ENCODE data around the gene POU2AF2. TPM values are rescaled to one million over a fixed set of nuclear protein-coding genes. Genes with fewer than 3 reads are reported as not detected.

The POU2AF2 gene
- total RNA-seq, 1 experiment from 2014 or later: 0.35 TPM

DNA sequence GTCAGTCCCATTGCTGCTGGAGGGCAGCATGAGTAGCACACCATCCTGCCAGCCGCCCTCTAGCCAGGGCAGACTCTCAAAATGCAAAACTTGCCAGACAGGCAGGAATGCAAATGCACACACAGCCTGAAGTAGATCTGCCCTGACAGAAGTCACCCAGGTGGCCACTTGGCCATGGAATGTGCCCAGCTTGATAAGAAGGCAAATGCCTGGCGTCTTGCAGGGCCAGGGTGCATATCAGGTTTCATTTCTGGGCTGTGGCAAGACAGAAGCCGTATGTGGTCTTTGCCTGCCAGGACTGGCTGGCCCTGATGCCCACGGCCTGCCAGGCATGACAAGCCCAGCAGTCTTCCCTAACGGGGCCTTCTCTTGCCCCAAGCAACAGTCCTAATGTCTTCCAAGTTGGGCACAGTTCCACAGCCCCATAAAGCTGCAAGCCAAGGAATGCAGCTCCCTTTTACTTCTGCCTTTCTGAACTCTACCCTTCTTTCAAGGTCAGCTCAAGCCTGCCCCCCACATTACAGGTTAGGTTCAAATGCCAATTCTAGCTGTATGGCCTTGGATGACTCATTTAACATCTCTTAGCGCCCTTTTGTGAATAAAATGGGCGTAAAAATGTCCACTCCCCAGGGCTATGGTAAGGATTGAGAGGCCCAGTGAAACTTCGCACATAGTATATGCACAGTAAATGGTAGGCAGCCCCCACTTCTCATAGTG is 82.5 kb downstream of the POU2AF2 start:
- BruUV-seq (replicated peaks): no TSS peak
- H3K9me3 Mint-ChIP-seq (ENCODE audit: low read depth, unreplicated experiment): no peaks in the 10 kb centered on the region
- CTCF ChIA-PET: interaction anchor here (1.0 kb wide), 1 partner anchor 46 kb away, joined by 3 read pairs; no protein-coding TSS in a partner anchor
- no peak overlapping the region for H3K27ac Mint-ChIP-seq (ENCODE audit: unreplicated experiment)
- TF ChIP-seq CTCF (IDR thresholded peaks at IDR 0.05; ENCODE audit: unreplicated experiment): no peak
- H3K27me3 Mint-ChIP-seq (ENCODE audit: unreplicated experiment): no peaks in the 10 kb centered on the region
- no peaks in the 10 kb centered on the region for H3K36me3 Mint-ChIP-seq (ENCODE audit: insufficient read depth, unreplicated experiment)
- H3K4me1 Mint-ChIP-seq (ENCODE audit: low read depth, unreplicated experiment): peaks cover 8% of the 10 kb centered on the region
- DNase-seq: peak; percentile 65
- H3K4me3 Mint-ChIP-seq (ENCODE audit: low read depth, unreplicated experiment): no peak overlapping the region
- intact Hi-C loops (cut with micrococcal nuclease; ENCODE audit: unreplicated experiment): no loop called here

DNA sequence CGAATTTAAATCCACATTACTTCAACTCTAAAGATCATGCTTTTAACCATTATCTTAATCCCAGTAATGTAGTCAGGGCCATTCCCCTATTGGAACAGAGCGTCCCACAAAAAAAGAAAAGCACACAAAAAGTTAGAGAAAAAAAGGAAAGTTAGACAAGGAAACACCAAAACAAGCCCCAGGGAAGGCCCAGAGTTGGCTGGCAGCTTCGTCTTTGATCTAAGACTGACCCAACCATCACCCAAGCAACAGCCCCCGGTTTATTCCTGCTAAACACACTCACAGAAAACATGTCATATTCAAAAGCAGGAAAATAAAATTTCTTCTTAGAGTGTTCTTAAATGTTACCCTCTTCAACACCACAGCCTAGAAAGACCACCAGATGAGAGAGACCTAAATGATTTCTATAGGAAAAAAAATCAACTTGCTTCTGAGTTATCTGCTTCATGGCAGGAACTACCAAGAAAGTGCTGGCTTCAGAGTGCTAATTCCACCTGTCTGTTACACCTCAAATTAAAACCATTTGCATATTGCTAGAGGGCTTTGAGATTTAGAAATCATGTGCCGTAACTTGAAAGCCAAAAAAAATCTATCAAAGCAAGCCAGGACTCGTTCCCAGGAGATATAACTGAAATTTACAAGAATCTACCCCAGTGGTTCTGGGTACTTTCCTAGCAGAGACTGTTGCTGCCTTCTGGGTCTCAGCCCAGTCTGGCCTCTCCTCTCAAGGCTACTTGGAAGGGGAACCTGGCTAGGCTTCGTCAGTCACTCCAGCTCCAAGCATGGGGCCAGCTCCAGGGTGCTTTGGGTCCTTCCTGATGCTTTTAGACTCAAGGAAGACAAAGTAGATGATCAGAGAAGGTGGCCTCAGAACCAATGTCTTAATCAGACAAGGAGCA is 84.0 kb downstream of the POU2AF2 start:
- CTCF ChIA-PET: no interaction called here
- no TSS peak for BruUV-seq (replicated peaks)
- no peak for TF ChIP-seq CTCF (IDR thresholded peaks at IDR 0.05; ENCODE audit: unreplicated experiment)
- H3K27ac Mint-ChIP-seq (ENCODE audit: unreplicated experiment): no peak overlapping the region
- H3K4me1 Mint-ChIP-seq (ENCODE audit: low read depth, unreplicated experiment): peaks cover 22% of the 10 kb centered on the region
- H3K4me3 Mint-ChIP-seq (ENCODE audit: low read depth, unreplicated experiment): no peak overlapping the region
- no peaks in the 10 kb centered on the region for H3K9me3 Mint-ChIP-seq (ENCODE audit: low read depth, unreplicated experiment)
- no peaks in the 10 kb centered on the region for H3K27me3 Mint-ChIP-seq (ENCODE audit: unreplicated experiment)
- no peak for DNase-seq
- intact Hi-C loops (cut with micrococcal nuclease; ENCODE audit: unreplicated experiment): no loop called here
- no peaks in the 10 kb centered on the region for H3K36me3 Mint-ChIP-seq (ENCODE audit: insufficient read depth, unreplicated experiment)

- H3K27ac Mint-ChIP-seq (ENCODE audit: unreplicated experiment): no peak overlapping the region
- DNase-seq: no peak
- H3K9me3 Mint-ChIP-seq (ENCODE audit: low read depth, unreplicated experiment): no peaks in the 10 kb centered on the region
- no peak overlapping the region for H3K4me3 Mint-ChIP-seq (ENCODE audit: low read depth, unreplicated experiment)
- intact Hi-C loops (cut with micrococcal nuclease; ENCODE audit: unreplicated experiment): no loop called here
- CTCF ChIA-PET: no interaction called here
- peaks cover 22% of the 10 kb centered on the region for H3K4me1 Mint-ChIP-seq (ENCODE audit: low read depth, unreplicated experiment)
- BruUV-seq (replicated peaks): no TSS peak
- no peak for TF ChIP-seq CTCF (IDR thresholded peaks at IDR 0.05; ENCODE audit: unreplicated experiment)
- H3K36me3 Mint-ChIP-seq (ENCODE audit: insufficient read depth, unreplicated experiment): no peaks in the 10 kb centered on the region
- no peaks in the 10 kb centered on the region for H3K27me3 Mint-ChIP-seq (ENCODE audit: unreplicated experiment)
These were observed 84.8 kb downstream of the POU2AF2 start for GRCh38 chr11:111330234-111330893.

DNA sequence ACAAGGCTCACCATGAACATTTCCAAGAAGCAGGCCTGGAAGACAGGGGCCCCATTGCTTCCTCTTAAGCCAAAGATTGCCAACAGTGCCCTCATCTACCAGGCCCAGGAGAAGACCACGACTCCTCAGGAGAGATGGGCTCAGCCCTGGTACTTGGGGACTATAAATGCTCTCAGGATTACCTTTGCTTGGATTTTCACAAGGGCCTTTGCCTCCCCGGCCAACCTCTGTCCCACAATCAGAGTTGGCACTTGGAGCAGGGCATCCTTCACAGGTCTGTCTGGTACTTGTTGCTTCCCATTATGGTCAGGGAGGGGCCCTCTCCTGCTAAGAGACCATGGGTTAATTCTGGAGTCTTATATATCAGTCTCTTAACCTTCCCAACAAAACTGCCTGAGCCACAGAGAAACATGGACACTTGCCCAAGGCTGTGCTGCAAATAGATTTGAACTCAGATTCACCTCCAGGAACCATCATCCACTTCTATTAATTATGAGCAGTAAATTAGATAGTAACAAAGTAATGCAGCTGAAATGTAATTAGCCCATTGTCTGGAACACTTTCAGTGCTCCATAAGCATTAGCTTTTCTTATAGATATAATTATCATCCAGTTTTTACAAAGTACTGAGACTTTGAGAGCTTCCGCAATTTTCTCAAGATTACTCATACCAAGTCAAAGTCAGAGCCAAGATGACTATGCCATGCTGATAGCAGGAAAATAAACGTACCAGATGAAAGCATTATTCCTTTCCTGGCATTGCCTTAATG is 86.4 kb downstream of the POU2AF2 start:
- no TSS peak for BruUV-seq (replicated peaks)
- CTCF ChIA-PET: no interaction called here

More for the DNA sequence above, 86.4 kb downstream of the POU2AF2 start:
- no peak for DNase-seq
- TF ChIP-seq CTCF (IDR thresholded peaks at IDR 0.05; ENCODE audit: unreplicated experiment): no peak
- Mint-ChIP-seq H3K4me1 (ENCODE audit: low read depth, unreplicated experiment) (peaks cover 22% of the 10 kb centered on the region), H3K27me3 (ENCODE audit: unreplicated experiment) (no peaks in the 10 kb centered on the region), H3K36me3 (ENCODE audit: insufficient read depth, unreplicated experiment) (no peaks in the 10 kb centered on the region), H3K27ac (ENCODE audit: unreplicated experiment) (no peak overlapping the region), H3K9me3 (ENCODE audit: low read depth, unreplicated experiment) (no peaks in the 10 kb centered on the region), H3K4me3 (ENCODE audit: low read depth, unreplicated experiment) (no peak overlapping the region)
- intact Hi-C loops (cut with micrococcal nuclease; ENCODE audit: unreplicated experiment): no loop called here

Data from Calu3 (cell line).